Measurements from ENCODE around the gene B3GNT9.
"Not testable (repeated sequence)": the region's sequence is repeated elsewhere in the genome, so short reads cannot be mapped to it uniquely, and the experiment has no call there.

Gene B3GNT9

DNA sequence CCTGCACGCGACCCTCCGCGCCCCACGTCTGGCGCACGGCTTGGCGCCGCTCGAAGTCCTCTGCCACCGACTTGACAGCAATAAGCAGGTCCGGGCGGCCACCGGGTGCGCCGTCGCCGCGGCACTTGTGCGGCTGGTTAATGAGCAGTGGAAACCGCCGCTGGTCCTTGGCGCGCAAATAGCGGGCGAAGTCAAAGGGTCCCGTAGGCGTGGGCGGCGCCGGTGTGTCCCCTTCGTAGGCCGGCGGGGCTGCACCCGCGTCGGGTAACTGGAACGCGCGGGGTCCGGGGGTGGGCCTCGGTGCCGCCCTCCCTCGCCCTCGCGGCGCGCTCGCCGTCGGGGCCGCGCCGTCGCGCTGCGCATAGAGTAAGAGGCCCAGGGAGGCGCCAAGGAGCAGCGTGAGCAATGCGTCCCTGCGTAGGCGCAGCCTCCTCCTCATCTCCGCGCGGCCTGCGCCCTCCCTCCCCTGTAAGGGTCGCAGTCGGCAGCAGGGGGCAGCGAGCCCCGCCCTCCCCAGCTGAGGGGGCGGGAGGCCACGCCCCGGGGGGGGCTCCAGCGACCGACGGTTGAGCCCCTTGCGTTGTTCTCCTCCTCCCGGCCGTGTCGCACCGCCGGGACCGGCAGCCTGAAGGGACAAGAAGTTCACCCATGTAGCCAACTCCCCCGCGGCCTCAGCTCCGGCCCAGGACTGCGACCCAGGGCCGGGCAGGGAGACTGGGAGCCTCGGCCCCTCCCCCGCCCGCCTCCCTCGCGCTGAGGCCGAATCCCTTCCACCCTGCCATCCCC is 558 bp downstream of the B3GNT9 start:
- DNase-seq (ENCODE audit: low read depth, low spot score) = no peak

DNA sequence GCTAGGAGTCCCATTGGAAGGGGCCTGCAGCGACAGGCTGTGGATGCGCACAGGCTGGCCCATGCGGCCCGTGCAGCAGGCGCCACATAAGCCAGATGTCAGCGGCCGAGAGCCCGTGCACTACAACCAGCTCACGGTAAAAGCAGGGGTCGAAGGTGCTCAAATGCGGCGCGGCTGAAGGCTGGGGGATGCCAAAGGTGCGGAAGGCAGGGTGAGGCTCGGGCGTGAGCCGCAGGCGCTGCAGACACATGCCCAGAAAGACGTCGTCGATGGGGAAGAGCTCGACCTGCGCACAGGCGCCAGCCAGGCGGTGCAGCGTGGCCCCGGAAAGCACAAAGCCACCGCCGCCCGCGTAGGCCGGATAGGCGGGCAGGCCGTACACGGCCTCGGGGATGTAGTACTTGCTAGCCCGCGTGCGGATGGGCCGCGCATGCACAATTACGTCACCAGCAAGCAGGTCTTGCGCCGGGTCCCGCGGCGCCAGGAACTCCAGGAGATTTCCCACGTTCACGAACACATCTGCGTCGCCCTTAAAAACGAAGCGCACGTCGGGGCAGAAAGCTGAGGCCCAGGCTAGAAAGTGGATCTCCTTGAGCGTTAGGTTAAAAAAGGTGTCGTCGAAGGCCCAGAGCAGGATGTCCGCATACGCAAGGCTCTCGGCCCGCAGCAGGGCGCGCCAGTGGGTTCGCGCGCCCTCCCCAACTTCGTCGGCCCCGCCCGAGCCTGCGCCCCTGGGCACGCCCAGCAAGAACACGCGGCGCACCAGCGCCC is 1.3 kb downstream of the B3GNT9 start:
- DNase-seq (ENCODE audit: low read depth, low spot score) = no peak

DNA sequence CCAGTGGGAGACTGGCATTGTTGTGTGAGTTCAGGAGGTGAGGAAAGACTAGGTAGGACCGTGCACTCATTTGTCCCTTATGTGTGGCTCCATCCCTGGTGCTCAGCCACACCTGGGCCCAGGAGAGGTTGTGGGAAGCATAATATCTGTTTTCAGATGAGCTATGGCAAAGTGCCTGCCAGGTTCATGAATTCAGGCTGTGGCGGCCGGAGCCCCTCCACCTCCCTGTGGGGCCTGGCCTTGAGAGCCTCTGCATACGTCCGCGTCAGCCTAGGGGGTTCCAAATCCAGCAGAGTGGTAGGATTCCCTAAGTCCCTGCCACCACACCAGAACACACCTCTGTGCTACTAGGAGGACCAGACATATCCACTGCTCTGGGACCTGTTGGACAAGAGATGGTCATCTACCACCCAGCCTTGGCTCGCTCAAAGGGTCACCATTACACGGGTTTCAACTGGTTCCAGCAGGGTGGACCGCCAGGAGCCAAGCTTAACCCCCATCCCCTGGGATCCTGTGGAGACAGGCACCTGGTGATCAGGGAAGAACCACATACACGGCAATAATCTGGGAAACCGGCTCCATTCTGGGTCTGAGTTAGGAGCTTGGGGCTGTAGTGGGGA is 2.0 kb downstream of the B3GNT9 start:
- DNase-seq (ENCODE audit: low read depth, low spot score) = no peak

DNA sequence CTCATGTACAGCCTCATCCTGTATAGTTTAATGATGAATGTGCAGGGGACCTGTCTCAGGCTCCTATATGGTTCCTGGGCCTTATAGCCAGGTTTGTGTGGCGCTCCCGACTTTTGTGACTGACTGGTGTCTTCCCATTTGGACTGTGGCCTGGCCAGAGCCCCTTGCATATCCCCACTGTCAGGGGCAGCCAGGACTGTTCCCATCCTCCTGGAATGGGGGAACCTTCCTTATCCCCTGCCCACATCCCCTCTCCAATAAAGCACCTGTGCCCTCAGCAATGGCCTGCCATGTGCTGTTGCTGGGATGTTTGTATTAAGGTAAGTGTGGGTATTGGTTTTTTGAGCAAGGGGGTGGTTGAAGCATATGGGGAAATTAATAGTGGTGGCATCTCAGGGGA is 2.6 kb downstream of the B3GNT9 start:
- DNase-seq (ENCODE audit: low read depth, low spot score) = no peak

DNA sequence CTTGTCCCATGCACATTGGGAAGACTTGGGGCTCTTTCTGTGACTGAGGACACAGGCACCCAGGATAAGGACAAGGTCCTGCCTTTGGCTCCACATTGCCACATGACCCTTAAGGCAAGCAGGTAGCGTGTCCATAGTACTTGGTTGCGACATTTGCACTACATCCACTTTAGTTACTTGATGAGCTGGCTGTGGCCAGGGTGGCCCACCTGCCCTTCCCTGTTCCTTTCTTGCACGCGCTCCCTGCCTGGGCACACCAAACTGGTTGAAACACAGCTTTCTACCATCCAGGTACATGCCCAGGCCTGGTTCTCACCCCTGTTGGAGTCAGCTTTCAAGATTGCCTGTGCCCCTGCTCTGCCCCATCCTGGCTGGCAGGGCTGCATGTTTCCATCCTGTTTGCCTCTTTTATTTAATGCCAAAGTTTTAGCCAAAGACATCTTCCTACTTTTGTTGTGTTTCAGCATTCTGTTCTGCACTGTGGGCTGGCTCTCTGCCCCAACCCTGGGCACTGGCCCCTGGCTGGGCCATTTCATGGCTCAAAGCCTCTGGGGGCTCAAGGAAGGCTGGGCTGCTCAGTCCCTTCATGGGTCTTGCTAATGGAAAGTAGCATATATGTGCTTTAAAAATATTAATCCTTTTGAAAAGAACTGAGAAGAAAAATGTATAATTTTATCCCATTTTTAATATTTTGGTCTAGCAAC is 3.2 kb downstream of the B3GNT9 start:
- DNase-seq (ENCODE audit: low read depth, low spot score) = no peak

DNA sequence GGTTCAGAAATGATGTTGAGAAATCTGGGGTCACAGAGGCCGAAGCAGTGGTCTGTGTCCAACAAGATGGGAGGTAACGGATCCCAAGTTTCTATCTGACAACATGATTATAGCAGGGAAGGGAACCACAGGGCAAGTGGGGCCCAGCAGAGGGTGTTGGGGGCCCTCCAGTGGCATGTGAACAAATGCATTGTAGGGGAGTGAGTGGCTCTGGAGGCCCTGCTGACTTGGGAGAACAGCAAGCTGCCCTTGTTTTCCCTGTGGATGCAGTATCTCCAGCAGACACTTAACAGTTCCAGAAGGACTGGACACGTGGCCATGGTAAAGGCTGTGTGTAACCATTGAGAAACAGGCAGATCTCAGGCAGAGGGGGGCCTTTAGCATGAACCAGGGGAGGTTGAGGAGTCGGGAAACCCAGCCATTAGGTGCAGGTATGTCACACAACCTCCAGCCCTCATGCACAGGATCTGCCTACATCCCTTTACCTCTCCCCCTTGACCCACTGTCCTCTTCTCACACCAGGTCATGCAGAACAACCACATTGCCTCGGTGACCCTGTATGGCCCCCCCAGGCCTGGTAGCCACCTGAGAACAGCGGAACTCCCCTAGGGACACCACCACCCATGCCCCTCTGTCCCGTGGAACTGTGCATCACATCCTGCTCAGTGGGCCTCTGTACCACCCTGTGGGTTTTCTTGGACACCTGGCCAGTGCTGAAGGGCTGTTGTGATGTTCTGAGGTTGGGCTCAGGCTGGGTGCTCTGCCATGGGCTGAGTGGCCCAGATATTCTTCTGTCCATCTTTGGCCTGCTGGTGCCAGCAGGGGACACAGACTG is 4.1 kb downstream of the B3GNT9 start:
- DNase-seq (ENCODE audit: low read depth, low spot score) = no peak

DNA sequence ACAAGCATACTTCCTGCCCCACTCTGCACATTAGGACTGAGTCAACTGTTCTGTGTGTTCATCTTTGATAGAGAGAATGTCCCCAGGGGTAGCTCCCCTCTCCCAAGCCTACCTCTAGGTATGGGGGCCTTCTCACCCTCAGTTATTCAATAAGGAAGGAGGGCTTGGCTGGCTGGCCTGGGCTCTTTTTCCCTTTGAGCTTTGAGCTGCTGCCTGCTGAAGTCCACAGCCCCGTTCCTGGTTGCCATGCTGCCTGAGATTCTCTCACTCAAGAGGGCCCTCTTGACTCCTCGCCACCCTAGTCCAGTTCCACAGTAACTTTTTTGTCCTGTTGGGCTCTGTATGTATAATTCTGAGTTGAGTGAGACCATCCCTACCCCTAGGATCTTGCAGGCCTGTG is 5.1 kb downstream of the B3GNT9 start:
- DNase-seq (ENCODE audit: low read depth, low spot score) = no peak

DNA sequence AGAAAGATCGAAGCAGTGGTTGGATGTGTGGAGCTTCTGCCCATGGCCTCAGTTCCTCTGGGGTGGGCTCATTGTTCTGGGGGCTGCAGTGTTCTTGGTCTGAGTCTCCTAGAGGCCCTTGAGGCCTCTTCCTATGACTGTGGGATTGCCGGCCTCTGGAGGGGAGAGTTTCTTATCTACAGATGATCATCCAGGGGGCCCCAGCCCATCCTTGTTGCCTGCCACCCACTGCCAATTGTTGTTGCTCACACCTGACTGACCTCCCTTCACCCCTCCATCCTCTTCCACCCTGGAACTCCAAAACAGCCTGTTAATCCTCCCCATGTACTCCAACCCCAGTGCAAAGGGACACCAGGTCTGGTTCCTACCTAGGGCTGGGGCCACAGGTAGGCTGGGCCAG is 5.9 kb downstream of the B3GNT9 start:
- DNase-seq (ENCODE audit: low read depth, low spot score) = no peak

DNA sequence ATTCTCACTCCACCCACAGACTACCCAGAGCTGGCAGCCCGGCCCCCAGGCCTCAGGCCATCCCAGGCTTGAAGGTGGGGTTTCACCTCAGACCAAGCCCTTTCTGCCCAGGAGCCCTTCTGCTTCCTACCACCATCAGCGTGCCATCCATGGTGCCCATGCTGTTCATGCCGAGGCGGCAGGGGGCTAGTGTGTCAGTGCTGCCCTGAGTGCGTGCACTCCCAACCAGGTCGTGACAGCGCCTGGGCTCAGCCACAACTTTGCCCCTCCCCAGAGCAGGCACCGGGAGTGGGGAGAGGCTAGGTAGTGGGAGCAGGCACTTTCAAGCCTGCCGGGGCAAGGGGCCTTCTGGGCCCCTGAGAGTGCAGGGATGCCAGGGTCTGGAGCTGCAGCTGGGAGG is 8.5 kb downstream of the B3GNT9 start:
- DNase-seq (ENCODE audit: low read depth, low spot score) = no peak

DNA sequence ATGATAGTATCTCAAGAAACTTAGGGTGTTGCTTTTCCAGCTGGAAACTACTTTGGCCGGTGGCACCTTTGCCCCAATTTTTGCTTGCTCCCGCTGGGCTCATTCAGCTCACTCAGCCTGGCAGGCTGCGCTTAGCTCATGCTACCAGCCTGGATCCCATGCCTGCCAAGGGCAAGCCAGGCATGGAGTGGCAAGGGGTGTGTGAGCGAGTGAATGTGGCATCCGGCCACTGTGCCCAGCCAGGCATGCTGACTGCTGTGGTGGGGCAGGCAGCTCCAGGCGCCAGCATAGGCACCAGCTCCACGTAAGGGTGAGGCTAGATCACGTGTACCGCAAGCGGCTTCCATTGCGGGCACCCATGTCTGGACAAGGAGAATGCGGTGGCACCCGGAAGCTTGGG is 9.4 kb downstream of the B3GNT9 start:
- no peak for DNase-seq (ENCODE audit: low read depth, low spot score)

DNA sequence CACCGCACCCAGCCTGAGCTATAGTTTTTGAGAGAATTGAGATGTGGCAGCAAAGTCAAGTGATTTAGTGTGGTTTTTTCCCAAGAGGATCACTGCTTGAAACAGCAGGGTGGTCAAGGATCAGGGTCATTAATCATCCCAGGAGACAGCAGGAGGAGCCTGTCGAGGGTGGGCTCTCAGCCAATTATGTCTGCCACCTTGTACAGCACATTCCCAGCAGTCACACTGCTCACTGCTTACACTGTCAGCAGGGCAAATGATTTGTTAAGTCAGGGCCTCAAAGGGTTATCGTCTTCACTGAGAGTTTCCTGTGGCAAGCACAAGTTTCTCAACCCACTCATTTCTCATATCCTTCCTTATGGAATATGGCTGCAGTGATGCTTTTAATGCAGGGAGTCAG is 13.2 kb downstream of the B3GNT9 start:
- no peak for DNase-seq (ENCODE audit: low read depth, low spot score)

DNA sequence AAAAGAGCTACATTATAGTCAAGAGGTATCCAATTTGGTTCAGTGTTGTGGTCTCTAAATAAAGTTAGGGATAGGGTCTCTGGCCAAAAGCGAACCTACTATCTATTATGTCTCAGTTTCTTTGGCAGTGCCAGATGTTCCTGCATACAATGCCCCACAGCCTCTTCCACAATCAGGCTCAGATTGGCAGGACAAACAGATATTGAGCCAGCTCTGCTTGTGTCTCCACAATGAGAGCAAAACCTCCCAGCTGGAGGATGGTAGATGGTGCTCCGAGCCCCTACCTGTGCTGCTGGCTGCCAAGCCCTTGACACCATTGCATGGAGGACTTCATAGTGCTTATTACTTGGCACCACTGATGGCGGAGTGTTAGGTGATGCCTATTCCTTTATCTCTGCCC is 21.4 kb downstream of the B3GNT9 start:
- DNase-seq (ENCODE audit: low read depth, low spot score) = no peak

DNA sequence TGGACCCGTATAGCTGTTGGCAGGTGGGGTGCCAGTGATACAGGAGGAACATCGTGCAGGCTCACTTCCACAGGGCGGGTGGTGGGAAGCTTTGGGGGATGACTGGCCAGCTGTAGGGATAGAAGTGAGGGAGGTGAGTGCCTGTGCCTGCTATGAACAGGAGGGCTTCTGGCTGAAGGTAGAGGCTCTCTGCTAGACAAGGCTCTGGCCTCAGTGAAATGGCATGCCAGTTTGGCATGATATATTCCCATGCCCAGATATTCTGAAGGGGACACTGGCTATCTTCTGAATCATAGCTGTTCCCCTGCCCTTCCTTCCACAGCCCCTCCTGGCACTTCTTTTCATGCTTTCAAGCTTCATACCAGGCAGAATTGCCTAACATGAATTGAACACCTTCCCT is 21.9 kb downstream of the B3GNT9 start:
- no peak for DNase-seq (ENCODE audit: low read depth, low spot score)

DNA sequence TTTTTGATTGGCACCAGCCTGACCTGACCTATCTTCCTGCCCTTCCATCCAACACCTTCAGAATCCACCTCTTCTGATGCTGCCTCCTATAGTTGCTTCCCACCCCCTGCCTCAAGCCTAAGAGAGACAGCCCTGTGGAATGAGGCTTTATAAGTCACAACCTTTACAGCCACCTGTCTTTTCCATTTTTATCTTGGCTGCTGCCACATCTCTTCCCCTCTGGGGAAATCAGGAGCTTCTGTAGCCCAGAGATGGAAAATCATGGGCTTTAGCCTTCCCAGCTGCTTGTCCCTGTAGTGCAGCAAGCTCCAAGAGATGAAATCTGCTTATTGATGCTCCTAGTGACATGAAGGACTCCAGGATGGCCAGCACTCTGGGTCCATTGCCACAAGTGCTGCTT is 22.4 kb downstream of the B3GNT9 start:
- no peak for DNase-seq (ENCODE audit: low read depth, low spot score)

DNA sequence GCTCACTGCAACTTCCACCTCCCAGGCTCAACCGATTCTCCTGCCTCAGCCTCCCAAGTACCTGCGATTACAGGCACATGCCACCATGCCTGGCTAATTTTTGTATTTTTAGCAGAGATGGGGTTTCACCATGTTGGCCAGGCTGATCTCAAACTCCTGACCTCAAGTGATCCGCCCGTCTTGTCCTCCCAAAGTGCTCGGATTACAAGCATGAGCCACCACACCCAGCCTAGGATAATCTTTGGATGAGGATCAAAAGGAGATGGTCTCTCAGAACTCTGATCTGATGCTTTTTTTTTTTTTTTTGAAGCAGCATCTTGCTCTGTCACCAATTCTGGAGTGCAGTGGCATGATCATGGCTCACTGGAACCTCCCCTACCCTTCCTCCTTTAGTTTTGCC is 28.0 kb downstream of the B3GNT9 start:
- not testable (repeated sequence) for DNase-seq (ENCODE audit: low read depth, low spot score)

DNA sequence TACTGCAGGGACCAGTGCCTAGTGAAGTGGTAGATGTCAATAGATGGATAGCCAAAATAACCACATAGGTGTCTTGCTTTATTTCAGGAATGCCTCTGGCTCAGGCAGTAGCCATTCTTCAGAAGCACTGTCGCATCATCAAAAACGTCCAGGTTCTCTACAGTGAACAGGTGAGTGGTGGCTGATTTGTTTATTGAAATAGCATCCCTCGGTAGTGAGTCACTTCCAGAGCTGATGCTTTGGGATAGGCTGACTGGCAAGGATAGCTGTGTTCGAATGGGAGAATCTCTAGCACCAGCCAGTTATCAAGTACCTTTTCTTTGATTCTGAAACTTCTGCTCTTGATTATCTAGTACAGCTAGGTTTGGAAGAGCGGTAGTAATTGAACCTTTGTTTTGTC is 30.8 kb downstream of the B3GNT9 start:
- DNase-seq (ENCODE audit: low read depth, low spot score) = no peak

DNA sequence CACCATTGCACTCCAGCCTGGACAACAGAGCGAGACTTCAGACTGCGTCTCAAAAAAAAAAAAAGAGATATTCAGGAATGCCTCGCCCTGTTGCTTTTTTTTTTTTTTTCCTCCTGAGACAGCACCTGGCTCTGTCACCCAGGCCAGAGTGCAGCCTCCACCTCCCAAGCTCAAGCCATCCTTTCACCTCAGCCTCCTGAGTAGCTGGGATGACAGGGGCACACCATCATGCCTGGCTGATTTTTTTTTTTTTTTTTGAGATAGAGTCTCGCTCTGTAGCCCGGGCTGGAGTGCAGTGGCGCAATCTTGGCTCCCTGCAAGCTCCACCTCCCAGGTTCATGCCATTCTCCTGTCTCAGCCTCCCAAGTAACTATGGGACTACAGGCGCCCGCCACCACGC is 33.1 kb downstream of the B3GNT9 start:
- DNase-seq (ENCODE audit: low read depth, low spot score) = no peak

DNA sequence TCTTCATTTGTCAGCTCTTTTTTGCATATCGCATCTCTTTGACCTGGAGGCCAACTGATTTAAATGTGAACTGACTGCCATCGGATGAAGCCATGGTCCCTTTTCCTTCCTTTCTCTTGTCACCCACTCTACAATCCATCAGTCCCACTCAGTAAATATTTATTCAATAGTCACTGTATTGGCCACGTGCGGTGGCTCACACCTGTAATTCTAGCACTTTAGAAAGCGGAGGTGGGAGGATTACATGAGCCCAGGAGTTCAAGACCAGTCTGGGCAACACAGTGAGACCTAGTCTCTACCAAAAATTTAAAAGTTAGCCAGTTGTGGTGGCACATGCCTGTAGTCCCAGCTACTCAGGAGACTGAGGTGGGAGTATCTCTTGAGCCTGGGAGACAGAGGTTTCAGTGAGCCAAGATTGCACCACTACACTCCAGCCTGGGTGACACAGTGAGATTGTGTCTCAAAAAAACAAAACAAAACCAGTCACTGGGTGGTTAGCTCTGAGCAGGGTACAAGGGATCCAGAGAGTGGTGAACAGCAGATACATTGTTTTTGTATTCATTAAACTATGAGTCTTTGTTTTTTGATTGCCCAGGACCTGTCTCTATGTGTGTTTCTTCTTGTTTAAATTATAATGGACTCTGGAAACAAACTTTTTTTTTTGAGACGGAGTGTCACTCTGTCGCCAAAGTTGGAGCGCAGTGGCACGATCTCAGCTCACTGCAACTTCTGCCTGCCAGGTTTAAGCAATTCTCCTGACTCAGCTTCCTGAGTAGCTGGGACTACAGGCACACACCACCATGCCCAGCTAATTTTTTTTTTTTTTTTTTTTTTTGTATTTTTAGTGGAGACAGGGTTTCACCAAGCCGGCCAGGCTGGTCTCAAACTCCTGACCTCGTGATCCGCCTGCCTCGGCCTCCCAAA is 34.1 kb downstream of the B3GNT9 start:
- no peak for DNase-seq (ENCODE audit: low read depth, low spot score)

DNA sequence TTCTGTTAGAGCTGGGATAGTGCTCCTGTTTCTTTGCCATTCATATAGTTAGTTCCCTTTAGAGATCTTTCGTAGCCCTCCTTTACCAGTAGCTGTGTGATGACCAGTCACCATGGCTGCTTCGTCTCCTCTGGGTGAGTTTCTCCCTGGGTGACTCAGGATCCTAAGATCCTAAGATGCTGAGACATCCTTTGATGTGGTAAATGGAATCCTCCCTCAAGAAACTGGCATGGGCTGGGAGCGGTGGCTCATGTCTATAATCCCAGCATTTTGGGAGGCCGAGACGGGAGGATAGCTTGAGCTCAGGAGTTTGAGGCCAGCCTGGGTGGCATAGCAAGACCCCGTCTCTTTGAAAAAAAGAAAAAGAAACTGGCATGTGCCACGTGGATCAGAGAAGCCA is 35.2 kb downstream of the B3GNT9 start:
- DNase-seq (ENCODE audit: low read depth, low spot score) = no peak

DNA sequence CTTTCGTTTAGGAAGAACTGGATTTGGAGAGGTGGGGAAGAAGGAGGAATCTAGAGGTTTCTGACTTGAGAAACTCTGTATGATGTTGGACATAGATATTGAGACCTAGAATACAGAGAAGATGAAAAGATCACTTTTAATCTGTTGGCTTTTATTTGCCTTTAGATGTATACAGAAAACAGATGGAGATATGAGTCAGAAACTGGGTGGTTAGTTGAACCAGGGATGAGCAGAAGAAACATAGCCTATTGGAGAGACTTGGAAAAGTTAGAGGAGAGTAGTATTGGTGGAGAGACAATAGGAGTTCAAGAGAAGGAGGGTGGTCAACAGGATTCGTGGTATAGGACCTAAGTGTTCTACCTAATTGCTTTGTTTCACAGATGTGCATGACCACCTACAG is 36.0 kb downstream of the B3GNT9 start:
- no peak for DNase-seq (ENCODE audit: low read depth, low spot score)

Data from activated naive CD8-positive, alpha-beta T cell treated with anti-CD3 and anti-CD28 coated beads, Interleukin-2, amount 50 U/mL, for 16 hours (primary cell).